ENCODE measurements around the gene ANKRD13C. TPM values are rescaled to one million over a fixed set of nuclear protein-coding genes. Genes with fewer than 3 reads are reported as not detected.

The ANKRD13C gene
- total RNA-seq, 5 donors from 2014 or later (not counting 1 experiment from before 2014, with no cell fraction given): 26.3 to 28.7 (median 27.2) TPM

DNA sequence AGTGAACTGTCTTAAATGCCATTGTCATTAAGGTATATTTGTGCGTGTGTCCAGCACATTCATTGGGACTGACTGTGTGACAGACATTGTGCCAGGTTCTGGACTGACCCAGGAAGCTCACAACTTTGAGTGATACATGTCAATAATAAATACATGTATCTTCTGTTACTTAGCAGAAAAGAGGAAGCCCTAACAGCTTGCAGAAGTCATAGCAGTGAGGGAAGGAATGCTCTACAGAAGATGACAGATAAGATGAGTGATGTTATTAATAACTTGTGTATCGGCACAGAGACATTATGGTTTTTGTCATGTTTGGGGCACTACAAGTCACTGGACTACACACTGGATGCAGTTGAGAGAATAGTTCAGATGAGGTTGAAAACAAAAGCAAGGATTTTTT is 134.5 kb downstream of the ANKRD13C start:
- ATAC-seq (replicated peaks in 1 of 4) (no peak), DNase-seq (no peak)
- Histone ChIP-seq H3K27me3 (replicated peaks in 1 of 2; ENCODE audit: control insufficient read depth in 2 of 2, extremely low read depth in 1 of 2, insufficient read depth in 2 of 2, low read length in 1 of 2) (no peaks in the 10 kb centered on the region), H3K9me3 (no peaks in the 10 kb centered on the region), H3K4me1 (ENCODE audit: control insufficient read depth in 1 of 2, extremely low read depth in 1 of 2, insufficient read depth in 2 of 2, low read length in 2 of 2) (peaks cover 8 to 23% of the 10 kb centered on the region in 2 experiments), H3K4me3 (ENCODE audit: control insufficient read depth in 1 of 2, extremely low read depth in 1 of 2, low read length in 1 of 2) (no peak overlapping the region), H3K27ac (ENCODE audit: low read length) (no peak overlapping the region), H3K36me3 (ENCODE audit: control insufficient read depth in 2 of 2, extremely low read depth in 1 of 2, insufficient read depth in 1 of 2, low read length in 1 of 2) (peaks cover 3 to 21% of the 10 kb centered on the region in 2 donors)
- peaks cover 24% of the 10 kb centered on the region for H3K36me3 Mint-ChIP-seq
- peak overlapping the region; percentile 32 to 55 (median 33) for H3K4me3 Mint-ChIP-seq
- 100% methylated on average over 1 of the region's 2 CpGs for WGBS (ENCODE audit: insufficient coverage)
- ChIA-PET CTCF (interaction anchor here in 1 of 2 donors (1.5 to 2.3 kb wide), 4 partner anchors 11 to 861 kb away, joined by 6 to 13 read pairs (median 7); partner anchors contain the start of gene LRRC40), POLR2A (interaction anchor here (0.5 to 3.9 kb wide), 7 partner anchors 11 to 130 kb away, joined by 3 to 57 read pairs (median 3); partner anchors contain the start of gene LRRC40 (in 2 of the 2))
- H3K9me3 Mint-ChIP-seq: no peaks in the 10 kb centered on the region
- no peaks in the 10 kb centered on the region for H3K27me3 Mint-ChIP-seq
- H3K4me1 Mint-ChIP-seq: peaks cover 44 to 51% (median 46%) of the 10 kb centered on the region in 3 donors
- H3K27ac Mint-ChIP-seq: peak overlapping the region; percentile 70 to 77

DNA sequence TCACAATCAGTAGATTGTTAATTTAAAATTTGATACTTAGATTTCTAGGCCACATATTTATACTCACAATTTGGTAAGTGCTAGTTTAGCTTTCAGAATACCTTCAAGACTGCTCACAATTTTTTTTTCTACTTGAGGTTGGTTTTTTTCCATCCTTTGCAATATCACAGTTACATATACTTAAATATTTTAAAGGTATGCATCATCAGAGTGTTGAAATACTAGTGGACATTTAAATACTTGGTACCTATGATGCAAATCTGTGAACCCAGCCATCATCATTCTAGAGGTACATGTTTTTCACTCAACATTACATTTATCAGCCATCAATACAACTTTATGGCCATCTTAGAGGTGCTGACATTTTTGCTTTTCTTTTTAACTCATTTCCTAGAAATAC is 143.0 kb downstream of the ANKRD13C start:
- POLR2A ChIA-PET: no interaction called here
- H3K27me3 Mint-ChIP-seq: no peaks in the 10 kb centered on the region
- CTCF ChIA-PET: no interaction called here
- Histone ChIP-seq H3K9me3 (no peaks in the 10 kb centered on the region), H3K36me3 (ENCODE audit: control insufficient read depth in 2 of 2, extremely low read depth in 1 of 2, insufficient read depth in 1 of 2, low read length in 1 of 2) (peaks cover 3 to 23% of the 10 kb centered on the region in 2 donors), H3K27me3 (replicated peaks in 1 of 2; ENCODE audit: control insufficient read depth in 2 of 2, extremely low read depth in 1 of 2, insufficient read depth in 2 of 2, low read length in 1 of 2) (no peaks in the 10 kb centered on the region), H3K4me1 (ENCODE audit: control insufficient read depth in 1 of 2, extremely low read depth in 1 of 2, insufficient read depth in 2 of 2, low read length in 2 of 2) (peaks cover 1 to 21% of the 10 kb centered on the region in 2 experiments), H3K4me3 (ENCODE audit: control insufficient read depth in 1 of 2, extremely low read depth in 1 of 2, low read length in 1 of 2) (no peak overlapping the region), H3K27ac (ENCODE audit: low read length) (no peak overlapping the region)
- H3K27ac Mint-ChIP-seq: no peak overlapping the region
- ATAC-seq (replicated peaks in 1 of 4) (no peak), DNase-seq (no peak)
- H3K9me3 Mint-ChIP-seq: no peaks in the 10 kb centered on the region
- H3K4me3 Mint-ChIP-seq: no peak overlapping the region
- H3K4me1 Mint-ChIP-seq: peaks cover 32 to 53% (median 52%) of the 10 kb centered on the region in 3 donors
- H3K36me3 Mint-ChIP-seq: peaks cover 14% of the 10 kb centered on the region

DNA sequence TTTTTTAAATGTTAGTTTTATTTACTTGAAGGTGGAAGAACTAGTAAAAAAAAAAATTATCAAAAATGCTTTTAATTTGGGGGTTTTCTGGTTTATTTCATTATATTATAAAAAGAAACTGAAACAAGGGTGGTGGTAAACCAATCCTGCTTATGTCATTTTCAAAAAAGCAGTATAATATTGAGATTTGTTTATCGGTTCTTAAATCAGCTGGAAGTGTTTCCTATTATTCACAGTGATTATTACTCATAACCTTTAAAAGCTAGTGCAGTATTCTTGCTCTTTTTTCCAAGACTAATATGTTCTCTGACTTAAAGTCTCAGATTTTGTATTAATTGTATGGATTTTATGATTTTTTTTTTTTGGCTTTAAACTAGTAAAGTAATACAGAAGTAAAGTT is 143.7 kb downstream of the ANKRD13C start:
- Histone ChIP-seq H3K27me3 (replicated peaks in 1 of 2; ENCODE audit: control insufficient read depth in 2 of 2, extremely low read depth in 1 of 2, insufficient read depth in 2 of 2, low read length in 1 of 2) (no peaks in the 10 kb centered on the region), H3K4me1 (ENCODE audit: control insufficient read depth in 1 of 2, extremely low read depth in 1 of 2, insufficient read depth in 2 of 2, low read length in 2 of 2) (peaks cover 7 to 21% of the 10 kb centered on the region in 2 experiments), H3K36me3 (ENCODE audit: control insufficient read depth in 2 of 2, extremely low read depth in 1 of 2, insufficient read depth in 1 of 2, low read length in 1 of 2) (peaks cover 3 to 18% of the 10 kb centered on the region in 2 donors), H3K27ac (ENCODE audit: low read length) (peak overlapping the region; percentile 13), H3K4me3 (ENCODE audit: control insufficient read depth in 1 of 2, extremely low read depth in 1 of 2, low read length in 1 of 2) (no peak overlapping the region), H3K9me3 (no peaks in the 10 kb centered on the region)
- POLR2A ChIA-PET: interaction anchor here in 1 of 2 donors (0.6 kb wide), 2 partner anchors 50 to 91 kb away, joined by 4 read pairs; no protein-coding TSS in a partner anchor
- Mint-ChIP-seq H3K4me1 (peaks cover 34 to 59% (median 58%) of the 10 kb centered on the region in 3 donors), H3K27me3 (no peaks in the 10 kb centered on the region), H3K4me3 (no peak overlapping the region), H3K27ac (no peak overlapping the region), H3K9me3 (no peaks in the 10 kb centered on the region), H3K36me3 (peaks cover 11% of the 10 kb centered on the region)
- DNase-seq (no peak), ATAC-seq (replicated peaks in 1 of 4) (no peak)
- CTCF ChIA-PET: interaction anchor here in 1 of 2 donors (0.7 kb wide), 1 partner anchor 50 kb away, joined by 3 read pairs; no protein-coding TSS in a partner anchor
- no CpG with 5 or more reads among the region's 1 CpG for WGBS (ENCODE audit: insufficient coverage)

Other genes with a start within 250 kb of the ANKRD13C start
- 10 to 100 TPM in 4 of 5 donors, 1 to 10 TPM in 1; 9.7 to 11.3 (median 10.8) TPM for gene LRRC40, start 149.1 kb downstream of the ANKRD13C start, total RNA-seq
- gene SRSF11, start 133.3 kb downstream of the ANKRD13C start, total RNA-seq: 100 to 1,000 TPM; 291 to 374 (median 302) TPM
- 1 to 10 TPM; 2.0 to 4.5 (median 3.2) TPM for gene CTH, start 56.5 kb upstream of the ANKRD13C start, total RNA-seq

Measured in T-cell (primary cell).